ENCODE results near the gene NSMCE1.

GRCh38 chr16:27313422-27314160 lies 45.0 kb upstream of the NSMCE1 start, which contains the start of gene IL4R:
- TF ChIP-seq, protein P1, sequence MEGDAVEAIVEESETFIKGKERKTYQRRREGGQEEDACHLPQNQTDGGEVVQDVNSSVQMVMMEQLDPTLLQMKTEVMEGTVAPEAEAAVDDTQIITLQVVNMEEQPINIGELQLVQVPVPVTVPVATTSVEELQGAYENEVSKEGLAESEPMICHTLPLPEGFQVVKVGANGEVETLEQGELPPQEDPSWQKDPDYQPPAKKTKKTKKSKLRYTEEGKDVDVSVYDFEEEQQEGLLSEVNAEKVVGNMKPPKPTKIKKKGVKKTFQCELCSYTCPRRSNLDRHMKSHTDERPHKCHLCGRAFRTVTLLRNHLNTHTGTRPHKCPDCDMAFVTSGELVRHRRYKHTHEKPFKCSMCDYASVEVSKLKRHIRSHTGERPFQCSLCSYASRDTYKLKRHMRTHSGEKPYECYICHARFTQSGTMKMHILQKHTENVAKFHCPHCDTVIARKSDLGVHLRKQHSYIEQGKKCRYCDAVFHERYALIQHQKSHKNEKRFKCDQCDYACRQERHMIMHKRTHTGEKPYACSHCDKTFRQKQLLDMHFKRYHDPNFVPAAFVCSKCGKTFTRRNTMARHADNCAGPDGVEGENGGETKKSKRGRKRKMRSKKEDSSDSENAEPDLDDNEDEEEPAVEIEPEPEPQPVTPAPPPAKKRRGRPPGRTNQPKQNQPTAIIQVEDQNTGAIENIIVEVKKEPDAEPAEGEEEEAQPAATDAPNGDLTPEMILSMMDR (IDR thresholded peaks at IDR 0.05; ENCODE audit: low read depth, low read length): no peak
- TF ChIP-seq EZH2phosphoT487 (IDR thresholded peaks at IDR 0.05; ENCODE audit: low read depth): no peak
